ENCODE data around the gene ITGA3. TPM values are rescaled to one million over a fixed set of nuclear protein-coding genes. Genes with fewer than 3 reads are reported as not detected.

The ITGA3 gene
- total and polyA plus RNA-seq, 2 experiments from 2014 or later = 28.5 to 32.8 TPM

DNA sequence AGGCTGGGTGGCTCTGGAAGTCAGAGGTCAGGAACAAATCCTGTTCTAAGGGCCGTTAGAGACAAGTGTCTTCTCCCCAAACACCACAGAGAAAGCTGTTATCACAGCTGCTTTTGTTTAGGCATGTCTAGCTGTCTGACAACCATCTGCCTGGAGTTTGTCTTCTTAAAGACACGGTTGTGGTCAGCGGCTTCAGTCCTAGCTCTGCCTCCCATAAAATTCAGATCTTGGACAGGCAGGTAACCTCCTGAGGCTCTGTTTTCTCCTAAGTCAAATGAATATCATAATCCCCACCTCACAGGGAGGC, 2.3 kb upstream of the ITGA3 start:
- Histone ChIP-seq H3K79me2 (no peaks in the 10 kb centered on the region), H2AFZ (no peak overlapping the region), H3K27ac (peak overlapping the region; percentile 73), H4K20me1 (ENCODE audit: insufficient read depth, poor library complexity, severe bottlenecking) (no peaks in the 10 kb centered on the region), H3K4me2 (no peak overlapping the region), H3K4me3 (no peak overlapping the region), H3K9me2 (replicated peaks; ENCODE audit: insufficient read depth) (no peaks in the 10 kb centered on the region), H3K27me3 (no peaks in the 10 kb centered on the region), H3K4me1 (ENCODE audit: insufficient read depth) (peaks cover 48% of the 10 kb centered on the region), H3K36me3 (replicated peaks; ENCODE audit: insufficient read depth, low read depth) (no peaks in the 10 kb centered on the region), H3K9me3 (ENCODE audit: low read depth) (no peaks in the 10 kb centered on the region)
- DNase-seq (ENCODE audit: low spot score) = no peak
- TF ChIP-seq, protein P1, sequence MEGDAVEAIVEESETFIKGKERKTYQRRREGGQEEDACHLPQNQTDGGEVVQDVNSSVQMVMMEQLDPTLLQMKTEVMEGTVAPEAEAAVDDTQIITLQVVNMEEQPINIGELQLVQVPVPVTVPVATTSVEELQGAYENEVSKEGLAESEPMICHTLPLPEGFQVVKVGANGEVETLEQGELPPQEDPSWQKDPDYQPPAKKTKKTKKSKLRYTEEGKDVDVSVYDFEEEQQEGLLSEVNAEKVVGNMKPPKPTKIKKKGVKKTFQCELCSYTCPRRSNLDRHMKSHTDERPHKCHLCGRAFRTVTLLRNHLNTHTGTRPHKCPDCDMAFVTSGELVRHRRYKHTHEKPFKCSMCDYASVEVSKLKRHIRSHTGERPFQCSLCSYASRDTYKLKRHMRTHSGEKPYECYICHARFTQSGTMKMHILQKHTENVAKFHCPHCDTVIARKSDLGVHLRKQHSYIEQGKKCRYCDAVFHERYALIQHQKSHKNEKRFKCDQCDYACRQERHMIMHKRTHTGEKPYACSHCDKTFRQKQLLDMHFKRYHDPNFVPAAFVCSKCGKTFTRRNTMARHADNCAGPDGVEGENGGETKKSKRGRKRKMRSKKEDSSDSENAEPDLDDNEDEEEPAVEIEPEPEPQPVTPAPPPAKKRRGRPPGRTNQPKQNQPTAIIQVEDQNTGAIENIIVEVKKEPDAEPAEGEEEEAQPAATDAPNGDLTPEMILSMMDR (IDR thresholded peaks at IDR 0.05; ENCODE audit: poor library complexity) = no peak
- TF ChIP-seq EZH2phosphoT487 (IDR thresholded peaks at IDR 0.05; ENCODE audit: low read depth, severe bottlenecking, unreplicated experiment) (no peak), EZH2 (IDR thresholded peaks at IDR 0.05; ENCODE audit: borderline replicate concordance) (no peak)
- WGBS (ENCODE audit: low lambda C conversion rate, missing lambda C conversion rate) = 28% methylated on average over 3 of the region's 3 CpGs

DNA sequence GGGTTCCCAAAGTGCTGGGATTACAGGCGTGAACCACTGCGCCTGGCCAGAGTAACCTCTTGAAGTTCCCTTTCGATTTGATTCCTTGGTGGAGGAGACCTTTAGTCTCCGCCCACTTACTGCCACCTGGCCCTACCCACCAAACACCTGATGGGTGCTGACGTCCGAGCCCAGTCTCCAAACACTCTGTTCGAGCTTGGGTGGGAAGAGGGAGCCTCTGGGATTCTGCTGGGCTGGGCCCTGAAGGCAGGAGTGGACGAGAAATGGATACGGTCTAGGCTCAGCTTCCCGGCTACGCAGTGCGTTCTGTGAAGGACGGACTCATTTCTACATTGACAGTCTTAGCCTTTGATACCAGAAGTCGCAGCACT, 870 bp upstream of the ITGA3 start:
- DNase-seq (ENCODE audit: low spot score) = peak; percentile 84
- Histone ChIP-seq H3K9me3 (ENCODE audit: low read depth) (no peaks in the 10 kb centered on the region), H3K27me3 (no peaks in the 10 kb centered on the region), H3K4me2 (peak overlapping the region; percentile 97), H3K9me2 (replicated peaks; ENCODE audit: insufficient read depth) (no peaks in the 10 kb centered on the region), H4K20me1 (ENCODE audit: insufficient read depth, poor library complexity, severe bottlenecking) (no peaks in the 10 kb centered on the region), H2AFZ (peak overlapping the region; percentile 75), H3K4me3 (peak overlapping the region; percentile 68), H3K27ac (peak overlapping the region; percentile 95), H3K79me2 (peaks cover 9% of the 10 kb centered on the region), H3K36me3 (replicated peaks; ENCODE audit: insufficient read depth, low read depth) (no peaks in the 10 kb centered on the region), H3K4me1 (ENCODE audit: insufficient read depth) (peaks cover 61% of the 10 kb centered on the region)
- TF ChIP-seq EZH2 (IDR thresholded peaks at IDR 0.05; ENCODE audit: borderline replicate concordance) (no peak), EZH2phosphoT487 (IDR thresholded peaks at IDR 0.05; ENCODE audit: low read depth, severe bottlenecking, unreplicated experiment) (no peak)
- TF ChIP-seq, protein P1 (IDR thresholded peaks at IDR 0.05; ENCODE audit: poor library complexity) = no peak
- WGBS (ENCODE audit: low lambda C conversion rate, missing lambda C conversion rate) = 9% methylated on average over 14 of the region's 14 CpGs

DNA sequence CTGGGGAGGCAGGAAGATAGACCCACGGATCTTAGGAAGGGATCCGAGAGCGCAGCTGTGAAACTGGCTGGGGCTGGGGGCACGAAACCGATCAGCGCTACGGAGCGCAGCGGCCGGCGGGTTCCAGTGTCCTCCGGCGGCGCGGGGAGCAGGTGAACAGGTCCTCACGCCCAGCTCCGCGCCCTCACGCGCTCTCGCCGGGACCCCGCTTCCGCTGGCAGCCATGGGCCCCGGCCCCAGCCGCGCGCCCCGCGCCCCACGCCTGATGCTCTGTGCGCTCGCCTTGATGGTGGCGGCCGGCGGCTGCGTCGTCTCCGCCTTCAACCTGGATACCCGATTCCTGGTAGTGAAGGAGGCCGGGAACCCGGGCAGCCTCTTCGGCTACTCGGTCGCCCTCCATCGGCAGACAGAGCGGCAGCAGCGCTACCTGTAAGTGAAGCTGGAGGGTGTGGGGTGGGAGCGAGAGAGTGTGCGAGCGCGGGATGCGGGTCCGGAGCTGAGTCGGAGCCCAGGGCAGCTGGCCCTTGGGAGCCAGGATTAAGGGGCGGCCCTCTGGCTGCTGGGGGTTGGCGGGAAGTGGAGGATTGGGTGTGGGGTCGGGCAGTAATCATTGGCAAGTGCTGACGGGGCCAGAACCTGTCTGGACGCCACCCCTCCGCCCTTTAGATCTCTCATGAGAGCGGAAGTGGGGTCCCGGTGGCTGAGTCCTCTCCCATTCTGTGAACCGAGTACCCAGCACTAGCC, 479 bp downstream of the ITGA3 start:
- H3K4me1 ChIP-seq (ENCODE audit: insufficient read depth) = peaks cover 59% of the 10 kb centered on the region
- H3K9me3 ChIP-seq (ENCODE audit: low read depth) = no peaks in the 10 kb centered on the region
- H2AFZ ChIP-seq = peak overlapping the region; percentile 75
- peak; percentile 87 for DNase-seq (ENCODE audit: low spot score)
- peaks cover 16% of the 10 kb centered on the region for H3K79me2 ChIP-seq
- peak overlapping the region; percentile 68 for H3K4me3 ChIP-seq
- peak overlapping the region; percentile 95 for H3K27ac ChIP-seq
- no peaks in the 10 kb centered on the region for H3K9me2 ChIP-seq (replicated peaks; ENCODE audit: insufficient read depth)
- 2% methylated on average over 39 of the region's 64 CpGs for WGBS (ENCODE audit: low lambda C conversion rate, missing lambda C conversion rate)
- peak overlapping the region; percentile 97 for H3K4me2 ChIP-seq
- H3K36me3 ChIP-seq (replicated peaks; ENCODE audit: insufficient read depth, low read depth) = no peaks in the 10 kb centered on the region
- H3K27me3 ChIP-seq = no peaks in the 10 kb centered on the region
- H4K20me1 ChIP-seq (ENCODE audit: insufficient read depth, poor library complexity, severe bottlenecking) = no peaks in the 10 kb centered on the region
- no peak for TF ChIP-seq EZH2phosphoT487 (IDR thresholded peaks at IDR 0.05; ENCODE audit: low read depth, severe bottlenecking, unreplicated experiment)
- TF ChIP-seq, protein P1 (IDR thresholded peaks at IDR 0.05; ENCODE audit: poor library complexity) = peak; percentile 53
- no peak for TF ChIP-seq EZH2 (IDR thresholded peaks at IDR 0.05; ENCODE audit: borderline replicate concordance)

Data from hepatocyte (in vitro differentiated cells).